ENCODE data around the gene HIP1R. TPM values are rescaled to one million over a fixed set of nuclear protein-coding genes. Genes with fewer than 3 reads are reported as not detected.

HIP1R gene
- 4.6 TPM for polyA plus RNA-seq (2013, experiment 1 of 2)
- polyA plus RNA-seq (2013, experiment 2 of 2) = 5.0 TPM

- H2AK5ac ChIP-seq (ENCODE audit: low read length, severe bottlenecking) = no peak within 1 kb of the TSS
- H2BK120ac ChIP-seq (ENCODE audit: low read depth, low read length) = no peak within 1 kb of the TSS
- H2BK15ac ChIP-seq (ENCODE audit: low read depth, poor library complexity, severe bottlenecking) = no peak within 1 kb of the TSS
- no peak within 1 kb of the TSS for H4K91ac ChIP-seq (ENCODE audit: low read length)
- peaks cover 15% of the 10 kb centered on the region for H3K4me1 ChIP-seq (ENCODE audit: control insufficient read depth, insufficient read depth, low read depth, low read length)
- H3K9ac ChIP-seq (ENCODE audit: low read length) = peak within 1 kb of the TSS; percentile 79
- H3K4me2 ChIP-seq (ENCODE audit: low read length, poor library complexity, severe bottlenecking) = peak within 1 kb of the TSS; percentile 91
- peak within 1 kb of the TSS in 1 of 2 experiments; percentile 72 for H3K14ac ChIP-seq (ENCODE audit: low read length in 2 of 2)
- H3K27me3 ChIP-seq (ENCODE audit: control insufficient read depth in 1 of 2, insufficient read depth in 1 of 2, low read length in 2 of 2) = no peaks in the 10 kb centered on the region
- peak within 1 kb of the TSS; percentile 88 for H3K27ac ChIP-seq (ENCODE audit: low read length, poor library complexity, severe bottlenecking)
- peak within 1 kb of the TSS; percentile 65 to 95 for H3K18ac ChIP-seq (ENCODE audit: low read depth in 1 of 2, low read length in 2 of 2)
- H3K36me3 ChIP-seq (ENCODE audit: control insufficient read depth in 1 of 2, insufficient read depth in 2 of 2, low read depth in 1 of 2, low read length in 2 of 2) = peaks cover 0 to 9% of the 10 kb centered on the region in 2 experiments
- H3K79me1 ChIP-seq (replicated peaks; ENCODE audit: low read length, poor library complexity, severe bottlenecking) = peaks cover 7% of the 10 kb centered on the region
- peak within 1 kb of the TSS; percentile 0 for H2BK5ac ChIP-seq (ENCODE audit: low read depth, low read length, poor library complexity, severe bottlenecking)
- H2AFZ ChIP-seq (ENCODE audit: low read depth, low read length) = peak within 1 kb of the TSS; percentile 94
- peak within 1 kb of the TSS in 1 of 2 experiments; percentile 52 for H3K4ac ChIP-seq (ENCODE audit: low read depth in 1 of 2, low read length in 2 of 2)
- 2% methylated on average over 14 of the region's 85 CpGs for WGBS
- H3K23ac ChIP-seq (ENCODE audit: low read length in 2 of 2) = peak within 1 kb of the TSS in 1 of 2 experiments; percentile 31
- H3K4me3 ChIP-seq (ENCODE audit: insufficient read depth in 1 of 2, low read depth in 1 of 2, low read length in 2 of 2) = peak within 1 kb of the TSS; percentile 84 to 85
- H4K8ac ChIP-seq (ENCODE audit: low read length) = peak within 1 kb of the TSS; percentile 86
- H2BK12ac ChIP-seq (ENCODE audit: low read length in 2 of 2) = peak within 1 kb of the TSS in 1 of 2 experiments; percentile 35
- no peak for DNase-seq
- no peaks in the 10 kb centered on the region for H3K9me3 ChIP-seq (ENCODE audit: control insufficient read depth, low read length)
Observed at GRCh38 chr12:122834921-122835749, at the start of gene HIP1R. TSS of gene HIP1R (plus strand) at chr12:122835457. CDS start at chr12:122835551, 94 bp downstream.

GRCh38 chr12:122785503-122785902, 49.8 kb upstream of the HIP1R start:
- Histone ChIP-seq H3K18ac (ENCODE audit: low read depth in 1 of 2, low read length in 2 of 2) (no peak overlapping the region), H3K36me3 (ENCODE audit: control insufficient read depth in 1 of 2, insufficient read depth in 2 of 2, low read depth in 1 of 2, low read length in 2 of 2) (no peaks in the 10 kb centered on the region), H3K4ac (ENCODE audit: low read depth in 1 of 2, low read length in 2 of 2) (no peak overlapping the region), H3K9me3 (ENCODE audit: control insufficient read depth, low read length) (no peaks in the 10 kb centered on the region), H2BK15ac (ENCODE audit: low read depth, poor library complexity, severe bottlenecking) (no peak overlapping the region), H3K79me1 (replicated peaks; ENCODE audit: low read length, poor library complexity, severe bottlenecking) (no peaks in the 10 kb centered on the region), H3K4me1 (ENCODE audit: control insufficient read depth, insufficient read depth, low read depth, low read length) (no peaks in the 10 kb centered on the region), H3K4me3 (ENCODE audit: insufficient read depth in 1 of 2, low read depth in 1 of 2, low read length in 2 of 2) (no peak overlapping the region), H4K91ac (ENCODE audit: low read length) (no peak overlapping the region), H2BK5ac (ENCODE audit: low read depth, low read length, poor library complexity, severe bottlenecking) (no peak overlapping the region), H2AFZ (ENCODE audit: low read depth, low read length) (no peak overlapping the region), H2BK120ac (ENCODE audit: low read depth, low read length) (no peak overlapping the region), H3K27ac (ENCODE audit: low read length, poor library complexity, severe bottlenecking) (no peak overlapping the region), H2AK5ac (ENCODE audit: low read length, severe bottlenecking) (no peak overlapping the region), H3K14ac (ENCODE audit: low read length in 2 of 2) (no peak overlapping the region), H3K4me2 (ENCODE audit: low read length, poor library complexity, severe bottlenecking) (no peak overlapping the region), H3K23ac (ENCODE audit: low read length in 2 of 2) (no peak overlapping the region), H2BK12ac (ENCODE audit: low read length in 2 of 2) (no peak overlapping the region), H3K27me3 (ENCODE audit: control insufficient read depth in 1 of 2, insufficient read depth in 1 of 2, low read length in 2 of 2) (no peaks in the 10 kb centered on the region), H4K8ac (ENCODE audit: low read length) (no peak overlapping the region), H3K9ac (ENCODE audit: low read length) (no peak overlapping the region)
- WGBS = 84% methylated on average over 7 of the region's 7 CpGs
- no peak for DNase-seq

GRCh38 chr12:122788387-122788786, 46.9 kb upstream of the HIP1R start:
- H3K4ac ChIP-seq (ENCODE audit: low read depth in 1 of 2, low read length in 2 of 2) = no peak overlapping the region
- no peak overlapping the region for H4K91ac ChIP-seq (ENCODE audit: low read length)
- H3K4me3 ChIP-seq (ENCODE audit: insufficient read depth in 1 of 2, low read depth in 1 of 2, low read length in 2 of 2) = no peak overlapping the region
- H3K14ac ChIP-seq (ENCODE audit: low read length in 2 of 2) = no peak overlapping the region
- H3K4me2 ChIP-seq (ENCODE audit: low read length, poor library complexity, severe bottlenecking) = no peak overlapping the region
- no peaks in the 10 kb centered on the region for H3K4me1 ChIP-seq (ENCODE audit: control insufficient read depth, insufficient read depth, low read depth, low read length)
- no peaks in the 10 kb centered on the region for H3K79me1 ChIP-seq (replicated peaks; ENCODE audit: low read length, poor library complexity, severe bottlenecking)
- no peak overlapping the region for H2BK15ac ChIP-seq (ENCODE audit: low read depth, poor library complexity, severe bottlenecking)
- no peak overlapping the region for H4K8ac ChIP-seq (ENCODE audit: low read length)
- no peak for DNase-seq
- no peak overlapping the region for H3K27ac ChIP-seq (ENCODE audit: low read length, poor library complexity, severe bottlenecking)
- H3K9ac ChIP-seq (ENCODE audit: low read length) = no peak overlapping the region
- H2BK12ac ChIP-seq (ENCODE audit: low read length in 2 of 2) = no peak overlapping the region
- H3K9me3 ChIP-seq (ENCODE audit: control insufficient read depth, low read length) = no peaks in the 10 kb centered on the region
- H3K36me3 ChIP-seq (ENCODE audit: control insufficient read depth in 1 of 2, insufficient read depth in 2 of 2, low read depth in 1 of 2, low read length in 2 of 2) = no peaks in the 10 kb centered on the region
- no peak overlapping the region for H2AFZ ChIP-seq (ENCODE audit: low read depth, low read length)
- no peaks in the 10 kb centered on the region for H3K27me3 ChIP-seq (ENCODE audit: control insufficient read depth in 1 of 2, insufficient read depth in 1 of 2, low read length in 2 of 2)
- H2BK120ac ChIP-seq (ENCODE audit: low read depth, low read length) = no peak overlapping the region
- no peak overlapping the region for H2BK5ac ChIP-seq (ENCODE audit: low read depth, low read length, poor library complexity, severe bottlenecking)
- H3K23ac ChIP-seq (ENCODE audit: low read length in 2 of 2) = no peak overlapping the region
- H2AK5ac ChIP-seq (ENCODE audit: low read length, severe bottlenecking) = no peak overlapping the region
- H3K18ac ChIP-seq (ENCODE audit: low read depth in 1 of 2, low read length in 2 of 2) = no peak overlapping the region
- WGBS = 100% methylated on average over 2 of the region's 4 CpGs

- Histone ChIP-seq H3K36me3 (ENCODE audit: control insufficient read depth in 1 of 2, insufficient read depth in 2 of 2, low read depth in 1 of 2, low read length in 2 of 2) (no peaks in the 10 kb centered on the region), H2BK120ac (ENCODE audit: low read depth, low read length) (no peak overlapping the region), H3K18ac (ENCODE audit: low read depth in 1 of 2, low read length in 2 of 2) (no peak overlapping the region), H3K27me3 (ENCODE audit: control insufficient read depth in 1 of 2, insufficient read depth in 1 of 2, low read length in 2 of 2) (no peaks in the 10 kb centered on the region), H3K4ac (ENCODE audit: low read depth in 1 of 2, low read length in 2 of 2) (no peak overlapping the region), H3K4me2 (ENCODE audit: low read length, poor library complexity, severe bottlenecking) (no peak overlapping the region), H2BK15ac (ENCODE audit: low read depth, poor library complexity, severe bottlenecking) (no peak overlapping the region), H4K8ac (ENCODE audit: low read length) (no peak overlapping the region), H2AFZ (ENCODE audit: low read depth, low read length) (no peak overlapping the region), H3K27ac (ENCODE audit: low read length, poor library complexity, severe bottlenecking) (no peak overlapping the region), H3K4me1 (ENCODE audit: control insufficient read depth, insufficient read depth, low read depth, low read length) (no peaks in the 10 kb centered on the region), H2AK5ac (ENCODE audit: low read length, severe bottlenecking) (no peak overlapping the region), H3K9ac (ENCODE audit: low read length) (no peak overlapping the region), H3K23ac (ENCODE audit: low read length in 2 of 2) (no peak overlapping the region), H3K4me3 (ENCODE audit: insufficient read depth in 1 of 2, low read depth in 1 of 2, low read length in 2 of 2) (no peak overlapping the region), H3K9me3 (ENCODE audit: control insufficient read depth, low read length) (no peaks in the 10 kb centered on the region), H3K79me1 (replicated peaks; ENCODE audit: low read length, poor library complexity, severe bottlenecking) (no peaks in the 10 kb centered on the region), H2BK5ac (ENCODE audit: low read depth, low read length, poor library complexity, severe bottlenecking) (no peak overlapping the region), H4K91ac (ENCODE audit: low read length) (no peak overlapping the region), H2BK12ac (ENCODE audit: low read length in 2 of 2) (no peak overlapping the region), H3K14ac (ENCODE audit: low read length in 2 of 2) (no peak overlapping the region)
- 82% methylated on average over 3 of the region's 5 CpGs for WGBS
- no peak for DNase-seq
Observed at GRCh38 chr12:122789637-122790036, 45.6 kb upstream of the HIP1R start.
